ENCODE data around the gene ARPC2. TPM values are rescaled to one million over a fixed set of nuclear protein-coding genes. Genes with fewer than 3 reads are reported as not detected.

ARPC2 gene
- total RNA-seq, 1 donor from 2014 or later: 383 TPM

DNA sequence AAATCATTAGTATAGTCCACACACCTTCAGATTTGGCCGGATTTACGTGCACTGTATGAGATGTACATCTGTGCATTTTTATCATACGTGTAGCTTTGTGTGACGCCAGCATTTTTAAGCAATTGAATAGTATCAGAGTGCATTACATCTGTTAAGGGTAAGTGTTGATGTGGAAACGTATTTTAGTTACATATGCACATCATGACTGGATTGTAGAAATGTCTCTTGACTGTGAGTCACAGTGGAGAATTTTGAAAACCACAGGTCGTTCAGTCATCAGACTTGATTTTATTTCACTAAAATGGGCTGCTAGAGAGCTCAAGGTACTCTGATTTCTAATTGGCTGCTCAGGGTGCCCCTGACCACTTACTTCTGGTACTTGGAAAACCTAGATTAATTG lies 38.5 kb downstream of the ARPC2 start:
- no peak for ATAC-seq

DNA sequence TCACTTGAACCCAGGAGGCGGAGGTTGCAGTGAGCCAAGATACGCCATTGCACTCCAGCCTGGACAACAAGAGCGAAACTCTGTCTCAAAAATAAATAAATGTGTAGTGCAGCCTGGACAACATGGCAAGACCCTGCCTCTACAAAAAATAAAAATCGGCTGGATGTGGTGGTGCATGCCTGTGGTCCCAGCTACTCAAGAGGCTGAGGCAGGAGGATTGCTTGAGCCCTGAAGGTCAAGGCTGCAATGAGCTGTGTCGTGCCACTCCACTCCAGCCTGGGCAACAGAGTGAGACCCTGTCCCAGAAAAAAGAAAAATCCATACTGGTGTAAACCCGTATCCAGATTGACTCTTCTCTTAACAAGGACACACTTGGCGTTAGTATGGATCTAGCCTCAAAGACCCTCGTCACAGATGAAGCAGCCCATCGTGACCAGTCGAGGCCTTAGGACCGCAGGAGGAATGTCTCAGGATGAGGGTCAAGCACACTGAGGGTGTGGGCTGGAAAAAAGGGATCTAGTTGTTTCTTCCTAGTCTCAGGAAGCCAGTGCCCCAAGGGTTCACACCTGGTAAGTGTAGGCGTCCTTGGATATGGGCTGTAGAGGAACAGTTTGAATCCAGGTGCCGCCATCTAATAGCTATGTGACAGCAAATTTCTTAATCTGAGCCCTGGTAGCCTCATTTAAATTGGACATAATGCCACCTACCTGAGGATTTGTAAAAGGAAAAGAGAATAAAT lies 39.8 kb downstream of the ARPC2 start:
- no peak for ATAC-seq

DNA sequence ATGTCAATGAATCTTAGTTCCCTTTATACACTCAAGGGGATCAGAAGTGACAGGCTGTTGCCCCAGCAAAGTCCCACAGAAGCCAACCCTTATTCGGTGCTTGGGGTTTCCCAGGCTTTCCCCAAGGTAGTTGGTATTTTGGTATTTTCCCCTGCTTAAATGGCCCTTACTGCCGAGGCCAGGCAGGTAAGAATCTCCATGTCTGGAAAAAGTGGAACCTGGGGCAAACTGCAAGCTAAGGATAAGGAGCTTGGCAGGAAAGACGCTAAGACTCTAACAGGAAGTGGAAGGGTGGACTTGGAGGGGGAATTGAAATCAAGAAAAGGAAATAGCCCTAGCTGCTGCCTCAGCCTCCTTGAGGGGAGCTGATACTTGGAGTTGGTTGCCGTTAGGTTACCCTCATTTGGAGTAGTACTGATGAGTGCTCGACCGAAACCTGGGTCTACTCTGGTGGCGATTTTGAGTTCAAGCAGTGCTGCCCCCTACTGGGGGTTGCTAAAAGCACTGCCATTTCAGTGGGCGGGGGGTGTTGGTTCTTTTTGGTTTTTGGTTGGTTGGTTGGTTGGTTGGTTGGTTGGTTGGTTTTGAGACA lies 40.5 kb downstream of the ARPC2 start:
- peak; percentile 50 for ATAC-seq

DNA sequence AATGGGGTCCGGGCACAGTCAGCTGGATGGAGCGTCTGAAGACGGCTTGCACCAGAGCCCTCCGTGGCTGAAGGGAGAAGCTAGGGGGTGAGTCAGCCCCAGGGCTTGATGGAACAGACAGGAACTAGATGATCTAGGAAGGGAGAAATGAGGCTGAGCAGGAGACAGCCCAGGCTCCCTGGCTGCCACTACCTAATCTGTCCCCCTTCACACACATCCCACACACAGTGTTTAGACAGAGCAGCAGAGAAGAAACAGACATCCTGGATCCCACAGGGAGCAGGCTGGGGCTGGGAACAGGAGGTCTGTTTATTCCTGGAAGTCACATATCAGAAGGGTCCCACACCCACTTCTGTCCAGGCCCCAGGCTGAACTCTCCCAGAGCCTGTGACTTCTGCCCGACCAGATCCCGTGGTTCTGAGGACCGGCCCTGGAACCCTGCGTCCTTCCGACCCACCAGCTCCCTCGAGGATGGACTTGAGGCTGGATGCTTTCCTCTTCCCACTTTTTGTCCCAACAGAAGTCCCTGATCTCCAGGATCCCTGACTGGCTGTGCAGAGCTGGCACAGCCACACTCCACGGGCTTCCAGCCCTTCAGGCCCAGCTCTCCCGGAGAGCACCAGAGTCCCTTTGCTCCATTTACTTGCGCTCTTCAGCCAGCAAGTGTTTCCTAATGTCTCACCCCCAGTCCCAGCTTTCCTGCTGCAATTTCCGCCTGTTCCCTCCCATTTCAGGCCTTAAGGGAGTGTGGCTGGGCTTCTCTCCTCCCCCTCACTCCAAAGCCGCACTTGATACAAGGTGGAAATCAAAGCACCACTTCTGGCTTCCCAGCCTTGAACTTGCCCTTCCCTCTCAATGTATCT lies 42.3 kb downstream of the ARPC2 start:
- ATAC-seq: peak; percentile 16

GRCh38 chr2:218260166-218260565 lies 43.2 kb downstream of the ARPC2 start:
- ATAC-seq: no peak

- no peak for ATAC-seq
Observed at GRCh38 chr2:218260742-218261422, 43.9 kb downstream of the ARPC2 start, which contains the start of gene GPBAR1. Gene GPBAR1, plus strand, starts transcription at chr2:218261015. Its CDS starts 1,710 bp downstream, at chr2:218262725.

- ATAC-seq: no peak
Observed at GRCh38 chr2:218261423-218262236, 44.6 kb downstream of the ARPC2 start.

DNA sequence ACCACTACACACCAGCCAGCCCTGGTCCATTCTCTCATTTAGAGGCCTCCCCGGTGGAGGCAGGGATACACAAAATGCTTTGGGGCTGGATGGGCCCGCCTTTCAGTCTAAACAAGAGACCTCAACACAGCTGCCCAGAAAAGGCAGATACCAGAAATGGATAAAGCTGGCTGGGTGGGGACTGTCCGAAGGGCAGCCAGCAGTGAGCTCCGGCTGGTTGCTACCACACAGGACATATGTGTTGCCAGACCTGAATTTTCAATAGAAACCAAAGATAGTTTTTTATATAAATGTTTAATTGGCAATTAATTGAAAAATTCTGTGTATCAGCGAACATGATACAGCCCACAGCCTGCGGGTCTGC lies 45.2 kb downstream of the ARPC2 start:
- ATAC-seq: no peak

GRCh38 chr2:218262631-218263586 lies 45.9 kb downstream of the ARPC2 start:
- no peak for ATAC-seq

GRCh38 chr2:218263817-218264641 lies 47.0 kb downstream of the ARPC2 start:
- no peak for ATAC-seq

- ATAC-seq: no peak
Observed at GRCh38 chr2:218264773-218265561, 48.0 kb downstream of the ARPC2 start.

DNA sequence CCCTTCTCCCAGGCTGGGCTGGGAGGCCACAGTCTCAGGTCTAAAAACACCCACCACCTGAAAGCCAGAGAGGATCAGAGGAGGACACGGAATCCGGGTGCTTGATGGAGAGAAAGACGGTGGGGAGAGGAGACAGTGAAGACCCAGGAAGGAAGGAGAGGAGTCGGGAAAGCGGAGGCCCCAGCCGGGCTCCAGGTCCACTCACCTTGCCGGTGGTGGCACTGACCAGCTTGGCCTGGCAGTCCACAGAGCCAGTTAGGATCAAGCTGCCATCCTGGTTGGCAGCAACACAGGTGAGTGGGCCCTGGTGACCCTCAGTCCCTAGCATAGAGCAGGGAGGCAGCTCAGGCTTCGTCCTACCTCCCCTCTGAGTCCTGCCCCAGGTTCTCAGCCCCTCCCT lies 48.6 kb downstream of the ARPC2 start:
- ATAC-seq: no peak

GRCh38 chr2:218266316-218266979 lies 49.5 kb downstream of the ARPC2 start:
- no peak for ATAC-seq

- no peak for ATAC-seq
Observed at GRCh38 chr2:218267259-218267658, 50.3 kb downstream of the ARPC2 start.

GRCh38 chr2:218269900-218270720 lies 53.1 kb downstream of the ARPC2 start, which contains the start of the genes AAMP and PNKD:
Gene AAMP, minus strand, starts transcription at chr2:218270137. Its CDS starts 51 bp downstream, at chr2:218270086.
Gene PNKD, plus strand, starts transcription at chr2:218270519. Its CDS starts 17 bp downstream, at chr2:218270536.
- ATAC-seq: peak; percentile 86

- ATAC-seq: peak; percentile 0
Observed at GRCh38 chr2:218270721-218271486, 53.9 kb downstream of the ARPC2 start.

- ATAC-seq: no peak
Observed at GRCh38 chr2:218271487-218271797, 54.5 kb downstream of the ARPC2 start.

Data from esophagus mucosa (tissue), 1 donor.